T-helper 9 cell (primary cell): Measurements from ENCODE around the gene HNRNPUL1.
"Not testable (repeated sequence)": the region's sequence is repeated elsewhere in the genome, so short reads cannot be mapped to it uniquely, and the experiment has no call there.

Experiments
- DNase-seq: peaks from one replicate; pipeline ENCODE4 v3.0.0-alpha.2; 2020

The HNRNPUL1 gene

DNA sequence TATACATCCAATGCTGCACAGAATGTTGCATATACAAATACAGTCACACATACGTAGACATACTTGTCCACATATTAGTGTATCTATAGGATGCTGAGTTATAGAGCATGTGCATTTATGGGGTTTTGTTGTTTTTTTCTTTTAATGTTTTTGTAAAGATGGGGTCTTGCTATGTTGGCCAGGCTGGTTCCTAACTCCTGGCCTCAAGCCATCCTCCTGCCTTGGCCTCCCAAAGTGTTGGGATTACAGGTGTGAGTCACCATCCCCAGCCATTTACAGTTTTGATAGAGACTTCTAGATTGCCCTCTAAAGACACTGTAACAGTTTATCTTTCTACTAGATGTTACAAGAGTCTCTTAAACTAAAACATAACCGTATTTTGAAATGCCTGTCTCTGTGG, 14.3 kb downstream of the HNRNPUL1 start:
- no peak for DNase-seq

DNA sequence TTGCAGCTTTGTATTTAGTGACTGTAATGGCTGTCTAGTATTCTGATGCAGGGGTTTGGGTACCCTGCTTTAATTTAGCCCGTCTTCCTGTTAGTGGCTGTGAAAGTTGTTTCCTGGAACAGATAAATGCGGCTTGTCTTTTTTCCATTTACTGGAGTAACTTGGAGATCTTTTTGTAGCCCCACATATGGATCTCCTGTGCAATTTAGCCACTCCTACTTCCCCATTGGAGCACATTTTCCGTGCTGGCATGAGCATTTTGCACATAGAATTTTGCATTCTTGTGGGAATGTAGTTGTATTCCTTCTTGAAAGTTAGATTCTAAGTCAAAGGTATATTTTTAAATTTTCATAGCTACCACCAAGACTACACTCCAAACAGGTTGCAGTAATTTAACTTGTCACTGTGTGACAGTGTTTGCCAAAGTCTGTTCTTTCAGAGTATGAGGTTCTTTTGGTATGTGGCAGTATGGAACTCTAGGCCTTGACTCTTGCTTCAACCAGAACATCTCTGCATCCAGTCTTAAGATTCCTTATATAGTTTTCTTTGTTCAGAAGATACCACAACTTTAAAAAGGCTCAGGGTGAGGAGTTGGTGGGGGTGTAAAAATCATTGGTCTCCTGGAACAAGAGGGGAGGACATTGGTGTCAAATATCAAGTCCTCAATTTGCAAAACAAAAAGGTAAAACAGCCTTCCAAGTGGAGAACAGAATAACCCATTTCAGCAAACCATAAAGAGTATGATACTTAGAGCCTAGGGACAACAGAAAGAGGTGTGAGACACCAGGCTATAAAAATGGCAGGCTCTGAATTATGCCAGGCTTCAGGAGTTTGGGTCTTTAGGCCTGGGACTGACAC, 24.7 kb downstream of the HNRNPUL1 start:
- no peak for DNase-seq

- not testable (repeated sequence) for DNase-seq
These were observed 25.6 kb downstream of the HNRNPUL1 start for GRCh38 chr19:41289814-41290213.

GRCh38 chr19:41294393-41294792, 30.2 kb downstream of the HNRNPUL1 start:
- DNase-seq: no peak

DNA sequence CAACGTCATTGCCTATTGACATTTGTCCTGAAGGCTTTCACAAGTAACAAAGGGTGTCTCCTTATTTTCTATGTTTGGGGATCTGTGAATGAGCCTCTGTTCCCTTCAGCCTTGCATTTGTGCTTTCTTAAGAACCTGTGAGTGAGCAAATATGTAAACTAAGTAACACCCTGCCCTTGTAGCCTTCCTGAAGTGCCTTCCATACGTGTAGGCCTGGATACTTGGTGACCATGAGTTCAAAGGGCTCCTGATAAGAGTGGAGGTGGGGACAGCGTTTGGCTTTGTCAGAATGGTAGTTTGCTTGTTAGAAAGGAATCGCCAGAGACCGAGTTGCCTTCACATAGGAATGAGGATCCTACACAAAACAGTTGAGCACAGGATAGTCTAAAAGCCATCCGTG, 31.3 kb downstream of the HNRNPUL1 start:
- DNase-seq: no peak

DNA sequence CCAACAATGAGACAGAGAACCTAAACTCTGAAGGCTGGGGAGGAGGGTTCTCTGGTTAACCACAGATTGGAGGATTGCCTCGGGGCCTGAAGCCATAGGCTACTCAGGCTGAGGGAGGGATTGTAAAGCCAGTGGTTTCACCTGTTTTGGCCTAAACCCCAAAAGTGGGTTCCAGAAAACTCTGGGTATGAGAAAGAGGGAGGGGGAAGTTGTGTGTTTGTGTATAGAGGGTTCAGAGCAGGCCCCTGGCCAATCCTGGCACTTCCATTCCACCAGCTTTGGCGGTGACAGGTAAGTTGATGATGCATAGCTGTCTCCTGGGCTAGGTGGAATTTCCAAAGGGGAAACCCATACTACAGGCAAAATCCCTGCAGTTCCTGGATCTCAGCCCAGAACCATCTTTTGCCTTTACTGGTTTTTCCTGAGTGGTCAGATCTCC, 32.3 kb downstream of the HNRNPUL1 start:
- no peak for DNase-seq

DNA sequence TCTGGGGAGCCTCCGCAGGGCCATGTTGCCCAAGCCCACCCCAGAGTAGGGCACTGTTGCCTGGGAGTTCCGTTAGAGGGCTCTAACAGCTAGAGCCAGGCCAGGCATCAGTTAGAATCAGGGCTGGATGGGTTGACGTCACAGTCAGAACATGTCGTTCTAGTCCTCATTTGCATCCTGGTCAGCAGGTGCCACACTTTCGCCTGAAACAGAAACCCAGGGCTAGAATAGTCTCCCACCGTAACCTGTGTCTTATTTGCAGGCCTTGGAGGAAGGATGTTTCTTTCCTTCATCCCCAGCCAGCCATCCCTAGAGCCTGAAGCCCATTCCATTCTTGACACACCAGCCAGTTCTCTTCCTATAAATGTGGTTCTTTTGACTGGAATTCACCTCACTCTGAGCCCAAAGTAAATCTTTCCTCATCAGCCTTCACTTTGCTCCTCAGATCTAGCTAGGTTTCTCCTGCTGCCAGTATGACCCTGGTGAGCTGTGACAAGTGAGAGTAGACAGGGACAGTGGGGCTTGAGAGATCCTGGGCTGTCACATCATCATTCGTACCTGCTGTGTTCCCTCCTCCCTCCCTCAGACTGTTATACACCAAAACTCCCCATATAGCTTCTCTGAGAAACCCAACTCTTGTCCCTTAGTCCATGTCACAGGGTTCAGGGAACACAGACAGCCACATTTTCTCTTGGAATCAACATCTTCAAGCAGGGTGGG, 33.6 kb downstream of the HNRNPUL1 start:
- DNase-seq: no peak

GRCh38 chr19:41298348-41298964, 34.3 kb downstream of the HNRNPUL1 start:
- DNase-seq: peak; percentile 56

DNA sequence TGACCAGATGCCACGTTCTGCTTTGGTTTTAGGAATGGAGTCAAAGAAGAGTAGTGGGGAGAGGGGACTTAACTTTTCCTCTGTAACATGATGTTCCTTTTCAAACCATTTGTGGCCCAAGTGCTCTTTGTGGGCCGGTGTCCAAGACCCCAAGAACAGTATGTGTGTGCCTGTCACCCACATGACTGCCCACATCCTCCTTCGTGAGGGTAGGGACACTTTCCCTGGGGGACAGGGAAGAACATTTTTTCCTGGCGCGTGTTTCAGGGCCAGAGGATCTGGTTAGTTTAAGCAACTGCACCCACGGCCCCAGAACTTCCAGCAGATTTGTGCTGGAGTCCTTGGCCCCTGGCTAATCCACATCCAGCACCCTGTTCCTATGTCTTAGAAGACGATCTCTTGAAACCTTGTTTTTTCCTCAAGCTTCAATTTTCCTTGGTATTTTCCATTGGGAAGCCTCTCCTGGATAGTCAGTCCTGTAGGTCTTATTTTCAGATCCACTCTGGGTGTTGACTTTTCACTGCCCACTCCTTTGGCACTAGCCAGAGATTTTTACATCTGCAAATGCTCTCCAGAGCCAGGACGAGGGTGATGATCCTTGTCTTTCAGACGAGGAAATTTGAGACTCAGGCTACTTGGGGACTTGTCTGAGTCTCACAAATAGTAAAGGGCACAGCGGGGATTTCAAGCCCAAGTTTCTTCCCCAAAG, 35.0 kb downstream of the HNRNPUL1 start:
- no peak for DNase-seq

GRCh38 chr19:41299755-41300089, 35.5 kb downstream of the HNRNPUL1 start:
- peak; percentile 58 for DNase-seq

- DNase-seq: no peak
These were observed 36.4 kb downstream of the HNRNPUL1 start for GRCh38 chr19:41300555-41300954.

- peak; percentile 54 for DNase-seq
These were observed 38.6 kb downstream of the HNRNPUL1 start for GRCh38 chr19:41302624-41303351.

GRCh38 chr19:41303954-41304353, 39.8 kb downstream of the HNRNPUL1 start:
- DNase-seq: no peak

GRCh38 chr19:41304706-41305483, 40.7 kb downstream of the HNRNPUL1 start:
- no peak for DNase-seq

GRCh38 chr19:41305927-41306793, 42.0 kb downstream of the HNRNPUL1 start:
- DNase-seq: no peak

- DNase-seq: no peak
These were observed 43.1 kb downstream of the HNRNPUL1 start for GRCh38 chr19:41307090-41307875.

GRCh38 chr19:41307954-41308449, 43.8 kb downstream of the HNRNPUL1 start:
- DNase-seq: no peak

GRCh38 chr19:41308450-41309179, 44.4 kb downstream of the HNRNPUL1 start:
- DNase-seq: peak; percentile 98
